SK-N-SH treated with all-trans-retinoic acid at 6 μM for 48 hours (cell line): Measurements from ENCODE around the gene JADE3.

ENCODE experiments used
- BACH2 ChIP-seq: fragments of 250-450 bp; sonication (Bioruptor Pico); IDR thresholded peaks from 2 replicates; pipeline ENCODE4 v1.9.0; 2021; ENCODE audit warnings: mild to moderate bottlenecking, borderline replicate concordance
- CSDC2 ChIP-seq: fragments of 250-450 bp; sonication (Bioruptor Pico); IDR thresholded peaks from 2 replicates; pipeline ENCODE4 v1.5.0; 2020; ENCODE audit warnings: mild to moderate bottlenecking, moderate library complexity
- ESRRG ChIP-seq: fragments of 250-450 bp; sonication (Bioruptor Pico); IDR thresholded peaks from 2 replicates; pipeline ENCODE4 v1.6.1; 2021; ENCODE audit warnings: mild to moderate bottlenecking
- GLIS3 ChIP-seq: fragments of 250-450 bp; sonication (Bioruptor Pico); IDR thresholded peaks from 2 replicates; pipeline ENCODE4 v1.5.0; 2020; ENCODE audit warnings: mild to moderate bottlenecking, moderate library complexity
- ISL1 ChIP-seq: fragments of 250-450 bp; sonication (Bioruptor Pico); IDR thresholded peaks from 2 replicates; pipeline ENCODE4 v2.1.2; 2022; ENCODE audit warnings: mild to moderate bottlenecking, moderate library complexity
- TCF4 ChIP-seq: fragments of 250-450 bp; sonication (Bioruptor Pico); IDR thresholded peaks from 2 replicates; pipeline ENCODE4 v1.8.0; 2021; ENCODE audit warnings: mild to moderate bottlenecking, moderate library complexity, borderline replicate concordance
- ZC3H10 ChIP-seq: fragments of 250-450 bp; sonication (Bioruptor Pico); IDR thresholded peaks from 2 replicates; pipeline ENCODE4 v1.5.1; 2021; ENCODE audit warnings: mild to moderate bottlenecking, moderate library complexity
- ZFP3 ChIP-seq: fragments of 250-450 bp; sonication (Bioruptor Pico); IDR thresholded peaks from 2 replicates; pipeline ENCODE4 v1.5.0; 2020; ENCODE audit warnings: mild to moderate bottlenecking, moderate library complexity
- ZFP30 ChIP-seq: fragments of 450-650 bp; formaldehyde crosslinking; IDR thresholded peaks from 2 replicates; pipeline ENCODE4 v1.5.0; 2022; ENCODE audit warnings: mild to moderate bottlenecking, moderate library complexity
- TF ChIP-seq, protein P1 (sequence below): fragments of 250-450 bp; sonication (Bioruptor Pico); IDR thresholded peaks from 2 replicates; pipeline ENCODE4 v1.8.0; 2020; ENCODE audit warnings: mild to moderate bottlenecking, moderate library complexity, borderline replicate concordance
- TF ChIP-seq, protein P2 (sequence below): fragments of 250-450 bp; sonication (Bioruptor Pico); IDR thresholded peaks from 2 replicates; pipeline ENCODE4 v1.5.1; 2020; ENCODE audit warnings: low read depth, mild to moderate bottlenecking, moderate library complexity

DNA sequence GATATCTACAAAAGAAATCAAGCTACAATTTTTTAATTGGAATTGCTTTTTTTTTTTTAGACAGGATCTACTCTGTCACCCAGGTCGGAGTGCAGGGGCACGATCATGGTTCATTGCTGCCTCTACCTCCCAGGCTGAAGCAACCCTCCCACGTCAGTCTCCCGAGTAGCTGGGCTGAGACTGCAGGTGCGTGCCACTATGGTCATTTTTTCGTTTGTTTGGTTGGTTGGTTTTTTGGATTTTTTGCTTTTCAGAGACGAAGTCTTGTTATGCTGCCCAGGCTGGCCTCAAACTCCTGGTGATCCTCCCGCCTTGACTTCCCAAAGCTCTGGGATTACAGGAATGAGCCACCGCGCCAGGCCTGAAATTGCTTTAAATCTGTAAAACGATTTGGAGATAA, 181.6 kb downstream of the JADE3 start:
- TF ChIP-seq, protein P1, sequence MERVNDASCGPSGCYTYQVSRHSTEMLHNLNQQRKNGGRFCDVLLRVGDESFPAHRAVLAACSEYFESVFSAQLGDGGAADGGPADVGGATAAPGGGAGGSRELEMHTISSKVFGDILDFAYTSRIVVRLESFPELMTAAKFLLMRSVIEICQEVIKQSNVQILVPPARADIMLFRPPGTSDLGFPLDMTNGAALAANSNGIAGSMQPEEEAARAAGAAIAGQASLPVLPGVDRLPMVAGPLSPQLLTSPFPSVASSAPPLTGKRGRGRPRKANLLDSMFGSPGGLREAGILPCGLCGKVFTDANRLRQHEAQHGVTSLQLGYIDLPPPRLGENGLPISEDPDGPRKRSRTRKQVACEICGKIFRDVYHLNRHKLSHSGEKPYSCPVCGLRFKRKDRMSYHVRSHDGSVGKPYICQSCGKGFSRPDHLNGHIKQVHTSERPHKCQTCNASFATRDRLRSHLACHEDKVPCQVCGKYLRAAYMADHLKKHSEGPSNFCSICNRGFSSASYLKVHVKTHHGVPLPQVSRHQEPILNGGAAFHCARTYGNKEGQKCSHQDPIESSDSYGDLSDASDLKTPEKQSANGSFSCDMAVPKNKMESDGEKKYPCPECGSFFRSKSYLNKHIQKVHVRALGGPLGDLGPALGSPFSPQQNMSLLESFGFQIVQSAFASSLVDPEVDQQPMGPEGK (CRISPR knock-in tag) = no peak
- TF ChIP-seq TCF4 (no peak), ESRRG (CRISPR knock-in tag) (no peak), ZFP3 (no peak), ZFP30 (no peak), BACH2 (CRISPR knock-in tag) (no peak), CSDC2 (CRISPR knock-in tag) (no peak), ISL1 (CRISPR knock-in tag) (no peak), GLIS3 (CRISPR knock-in tag) (no peak), ZC3H10 (CRISPR knock-in tag) (no peak)
- TF ChIP-seq, protein P2, sequence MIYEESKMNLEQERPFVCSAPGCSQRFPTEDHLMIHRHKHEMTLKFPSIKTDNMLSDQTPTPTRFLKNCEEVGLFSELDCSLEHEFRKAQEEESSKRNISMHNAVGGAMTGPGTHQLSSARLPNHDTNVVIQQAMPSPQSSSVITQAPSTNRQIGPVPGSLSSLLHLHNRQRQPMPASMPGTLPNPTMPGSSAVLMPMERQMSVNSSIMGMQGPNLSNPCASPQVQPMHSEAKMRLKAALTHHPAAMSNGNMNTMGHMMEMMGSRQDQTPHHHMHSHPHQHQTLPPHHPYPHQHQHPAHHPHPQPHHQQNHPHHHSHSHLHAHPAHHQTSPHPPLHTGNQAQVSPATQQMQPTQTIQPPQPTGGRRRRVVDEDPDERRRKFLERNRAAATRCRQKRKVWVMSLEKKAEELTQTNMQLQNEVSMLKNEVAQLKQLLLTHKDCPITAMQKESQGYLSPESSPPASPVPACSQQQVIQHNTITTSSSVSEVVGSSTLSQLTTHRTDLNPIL = no peak
